ENCODE results near the gene LAMTOR4. TPM values are rescaled to one million over a fixed set of nuclear protein-coding genes. Genes with fewer than 3 reads are reported as not detected.
"Not testable (repeated sequence)": the region's sequence is repeated elsewhere in the genome, so short reads cannot be mapped to it uniquely, and the experiment has no call there.

Gene LAMTOR4
- total RNA-seq, 1 donor from 2014 or later: 70.5 TPM

GRCh38 chr7:100195222-100195621 lies 46.5 kb downstream of the LAMTOR4 start:
- Histone ChIP-seq H3K27ac (no peak overlapping the region), H3K4me1 (no peaks in the 10 kb centered on the region), H2AFZ (replicated peaks) (no peak overlapping the region), H4K20me1 (ENCODE audit: low read depth) (no peaks in the 10 kb centered on the region), H3F3A (ENCODE audit: low read depth) (no peaks in the 10 kb centered on the region), H3K9me3 (ENCODE audit: low read depth) (no peaks in the 10 kb centered on the region), H3K36me3 (no peaks in the 10 kb centered on the region), H3K4me2 (no peak overlapping the region), H3K27me3 (no peaks in the 10 kb centered on the region), H3K9ac (no peak overlapping the region), H3K4me3 (no peak overlapping the region), H3K79me2 (ENCODE audit: low read depth) (no peaks in the 10 kb centered on the region)
- TF ChIP-seq CTCF (IDR thresholded peaks at IDR 0.05) (no peak), EZH2 (IDR thresholded peaks at IDR 0.05) (no peak), EZH2phosphoT487 (IDR thresholded peaks at IDR 0.05) (no peak)
- no peak for DNase-seq (ENCODE audit: low spot score)
- peaks cover 5% of the 10 kb centered on the region for H3K27me3 Mint-ChIP-seq (ENCODE audit: insufficient read depth, low read depth)
- H3K4me1 Mint-ChIP-seq: no peaks in the 10 kb centered on the region
- H3K4me3 Mint-ChIP-seq: no peak overlapping the region
- H3K27ac Mint-ChIP-seq: no peak overlapping the region
- H3K36me3 Mint-ChIP-seq: no peaks in the 10 kb centered on the region
- H3K9me3 Mint-ChIP-seq: no peaks in the 10 kb centered on the region

GRCh38 chr7:100195901-100196322 lies 47.2 kb downstream of the LAMTOR4 start:
- not testable (repeated sequence) for H3K4me1 Mint-ChIP-seq; H3K4me3 ChIP-seq; H3K9me3 Mint-ChIP-seq; H3K4me2 ChIP-seq; H3K36me3 ChIP-seq; H3K27me3 ChIP-seq; H3K27ac ChIP-seq; H3K4me3 Mint-ChIP-seq; H3K9me3 ChIP-seq (ENCODE audit: low read depth); H3K36me3 Mint-ChIP-seq; H2AFZ ChIP-seq (replicated peaks); H3K27me3 Mint-ChIP-seq (ENCODE audit: insufficient read depth, low read depth); H3K9ac ChIP-seq; DNase-seq (ENCODE audit: low spot score); H3K4me1 ChIP-seq; H4K20me1 ChIP-seq (ENCODE audit: low read depth); H3K27ac Mint-ChIP-seq; H3K79me2 ChIP-seq (ENCODE audit: low read depth); H3F3A ChIP-seq (ENCODE audit: low read depth)

GRCh38 chr7:100198266-100198665 lies 49.5 kb downstream of the LAMTOR4 start:
- Histone ChIP-seq H3K4me3 (no peak overlapping the region), H3K9ac (no peak overlapping the region), H3K36me3 (no peaks in the 10 kb centered on the region), H2AFZ (replicated peaks) (no peak overlapping the region), H3F3A (ENCODE audit: low read depth) (no peaks in the 10 kb centered on the region), H3K27ac (no peak overlapping the region), H3K4me2 (no peak overlapping the region), H3K9me3 (ENCODE audit: low read depth) (no peaks in the 10 kb centered on the region), H3K79me2 (ENCODE audit: low read depth) (no peaks in the 10 kb centered on the region), H4K20me1 (ENCODE audit: low read depth) (no peaks in the 10 kb centered on the region), H3K4me1 (peaks cover 3% of the 10 kb centered on the region), H3K27me3 (no peaks in the 10 kb centered on the region)
- peaks cover 3% of the 10 kb centered on the region for H3K4me1 Mint-ChIP-seq
- H3K27ac Mint-ChIP-seq: no peak overlapping the region
- H3K27me3 Mint-ChIP-seq (ENCODE audit: insufficient read depth, low read depth): peaks cover 10% of the 10 kb centered on the region
- H3K4me3 Mint-ChIP-seq: no peak overlapping the region
- H3K36me3 Mint-ChIP-seq: no peaks in the 10 kb centered on the region
- TF ChIP-seq CTCF (IDR thresholded peaks at IDR 0.05) (no peak), EZH2phosphoT487 (IDR thresholded peaks at IDR 0.05) (no peak), EZH2 (IDR thresholded peaks at IDR 0.05) (no peak)
- H3K9me3 Mint-ChIP-seq: no peaks in the 10 kb centered on the region
- DNase-seq (ENCODE audit: low spot score): no peak

- Histone ChIP-seq H3K4me3 (no peak overlapping the region), H3F3A (ENCODE audit: low read depth) (no peaks in the 10 kb centered on the region), H3K79me2 (ENCODE audit: low read depth) (no peaks in the 10 kb centered on the region), H3K4me1 (peaks cover 11% of the 10 kb centered on the region), H3K27me3 (no peaks in the 10 kb centered on the region), H4K20me1 (ENCODE audit: low read depth) (no peaks in the 10 kb centered on the region), H2AFZ (replicated peaks) (no peak overlapping the region), H3K9ac (no peak overlapping the region), H3K4me2 (no peak overlapping the region), H3K9me3 (ENCODE audit: low read depth) (no peaks in the 10 kb centered on the region), H3K36me3 (no peaks in the 10 kb centered on the region), H3K27ac (no peak overlapping the region)
- TF ChIP-seq EZH2 (IDR thresholded peaks at IDR 0.05) (no peak), CTCF (IDR thresholded peaks at IDR 0.05) (no peak), EZH2phosphoT487 (IDR thresholded peaks at IDR 0.05) (no peak)
- H3K36me3 Mint-ChIP-seq: no peaks in the 10 kb centered on the region
- H3K4me1 Mint-ChIP-seq: peaks cover 3% of the 10 kb centered on the region
- no peak overlapping the region for H3K4me3 Mint-ChIP-seq
- H3K9me3 Mint-ChIP-seq: no peaks in the 10 kb centered on the region
- H3K27me3 Mint-ChIP-seq (ENCODE audit: insufficient read depth, low read depth): peaks cover 16% of the 10 kb centered on the region
- no peak for DNase-seq (ENCODE audit: low spot score)
- no peak overlapping the region for H3K27ac Mint-ChIP-seq
Measured at GRCh38 chr7:100200693-100201092, 52.0 kb downstream of the LAMTOR4 start.

Small RNAs within 50 kb of the gene (microRNA-seq; reads per million reads assigned to microRNA genes)
- gene MIR4658: not detected

Other genes starting within 250 kb of the LAMTOR4 start
- 0.03 TPM in 1 of 2 replicates, not detected in the other for gene TRIM4, start 229.4 kb upstream of the LAMTOR4 start, total RNA-seq (ENCODE audit: low replicate concordance)
- gene GJC3, start 219.3 kb upstream of the LAMTOR4 start, total RNA-seq (ENCODE audit: low replicate concordance): 0.34 TPM in 1 of 2 replicates, not detected in the other
- gene AZGP1, start 172.9 kb upstream of the LAMTOR4 start, total RNA-seq (ENCODE audit: low replicate concordance): not detected in 2 replicates
- 39.7 and 43.2 TPM in 2 replicates for gene ZKSCAN1, start 133.3 kb upstream of the LAMTOR4 start, total RNA-seq (ENCODE audit: low replicate concordance)
- 29.0 and 33.4 TPM in 2 replicates for gene ZSCAN21, start 99.1 kb upstream of the LAMTOR4 start, total RNA-seq (ENCODE audit: low replicate concordance)
- 56.0 and 73.6 TPM in 2 replicates for gene ZNF3, start 67.2 kb upstream of the LAMTOR4 start, total RNA-seq (ENCODE audit: low replicate concordance)
- gene COPS6, start 59.9 kb upstream of the LAMTOR4 start, total RNA-seq (ENCODE audit: low replicate concordance): 42.2 and 63.9 TPM in 2 replicates
- 206 and 297 TPM in 2 replicates for gene MCM7, start 47.5 kb upstream of the LAMTOR4 start, total RNA-seq (ENCODE audit: low replicate concordance)
- gene AP4M1, start 47.3 kb upstream of the LAMTOR4 start, total RNA-seq (ENCODE audit: low replicate concordance): 15.3 and 15.4 TPM in 2 replicates
- gene TAF6, start 29.6 kb upstream of the LAMTOR4 start, total RNA-seq (ENCODE audit: low replicate concordance): 66.1 and 88.3 TPM in 2 replicates
- gene CNPY4, start 29.3 kb upstream of the LAMTOR4 start, total RNA-seq (ENCODE audit: low replicate concordance): 25.8 and 26.7 TPM in 2 replicates
- 1.6 and 2.7 TPM in 2 replicates for gene MBLAC1, start 22.0 kb upstream of the LAMTOR4 start, total RNA-seq (ENCODE audit: low replicate concordance)
- gene TRAPPC14, start 9.8 kb downstream of the LAMTOR4 start, total RNA-seq (ENCODE audit: low replicate concordance): 4.3 and 13.3 TPM in 2 replicates
- gene GAL3ST4, start 19.7 kb downstream of the LAMTOR4 start, total RNA-seq (ENCODE audit: low replicate concordance): 0.90 and 2.5 TPM in 2 replicates
- 17.0 and 61.0 TPM in 2 replicates for gene GPC2, start 28.5 kb downstream of the LAMTOR4 start, total RNA-seq (ENCODE audit: low replicate concordance)
- gene STAG3, start 29.0 kb downstream of the LAMTOR4 start, total RNA-seq (ENCODE audit: low replicate concordance): 0.58 and 1.2 TPM in 2 replicates
- gene PVRIG, start 71.0 kb downstream of the LAMTOR4 start, total RNA-seq (ENCODE audit: low replicate concordance): not detected in 2 replicates
- not detected in 2 replicates for gene SPDYE3, start 158.8 kb downstream of the LAMTOR4 start, total RNA-seq (ENCODE audit: low replicate concordance)
- gene PILRB, start 209.2 kb downstream of the LAMTOR4 start, total RNA-seq (ENCODE audit: low replicate concordance): 19.3 and 43.6 TPM in 2 replicates
- 0.68 and 6.7 TPM in 2 replicates for gene PILRA, start 224.6 kb downstream of the LAMTOR4 start, total RNA-seq (ENCODE audit: low replicate concordance)

All from neural progenitor cell (in vitro differentiated cells).